Activated CD8-positive, alpha-beta memory T cell treated with anti-CD3 and anti-CD28 coated beads, Interleukin-2, amount 50 U/mL, for 1 hour (primary cell): Measurements from ENCODE around the gene FNDC3A.
A peak's percentile ranks its signal among the peaks of the same experiment; 100 is the strongest.
"Not testable (repeated sequence)": the region's sequence is repeated elsewhere in the genome, so short reads cannot be mapped to it uniquely, and the experiment has no call there.

Experiments used
- DNase-seq: peaks from one replicate; pipeline ENCODE4 v3.0.0-alpha.2; 2020; ENCODE audit errors: extremely low read depth

The FNDC3A gene

GRCh38 chr13:49082653-49083536 lies 107.2 kb downstream of the FNDC3A start:
- no peak for DNase-seq

GRCh38 chr13:49084961-49085360 lies 109.2 kb downstream of the FNDC3A start:
- no peak for DNase-seq

- no peak for DNase-seq
Measured at GRCh38 chr13:49086722-49087121, 111.0 kb downstream of the FNDC3A start.

DNA sequence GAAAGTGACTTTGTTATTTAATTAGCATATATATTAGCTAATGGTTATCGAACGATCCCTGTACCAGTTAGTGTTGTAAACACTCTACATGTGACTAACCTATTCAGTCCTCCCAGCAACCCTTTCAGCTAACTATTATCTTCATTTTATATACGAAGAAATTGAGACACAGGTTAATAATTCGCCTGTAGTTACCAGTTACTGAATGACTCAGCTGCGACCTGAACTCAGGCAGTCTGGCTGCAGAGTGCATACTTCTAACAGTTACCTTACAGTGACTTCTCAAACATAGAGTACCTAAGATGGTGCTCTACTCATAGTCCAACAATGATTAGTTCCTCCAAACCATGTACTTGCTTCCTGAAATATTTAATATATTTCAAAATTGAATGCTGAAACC lies 117.7 kb downstream of the FNDC3A start:
- no peak for DNase-seq

- no peak for DNase-seq
Measured at GRCh38 chr13:49097374-49097773, 121.7 kb downstream of the FNDC3A start.

DNA sequence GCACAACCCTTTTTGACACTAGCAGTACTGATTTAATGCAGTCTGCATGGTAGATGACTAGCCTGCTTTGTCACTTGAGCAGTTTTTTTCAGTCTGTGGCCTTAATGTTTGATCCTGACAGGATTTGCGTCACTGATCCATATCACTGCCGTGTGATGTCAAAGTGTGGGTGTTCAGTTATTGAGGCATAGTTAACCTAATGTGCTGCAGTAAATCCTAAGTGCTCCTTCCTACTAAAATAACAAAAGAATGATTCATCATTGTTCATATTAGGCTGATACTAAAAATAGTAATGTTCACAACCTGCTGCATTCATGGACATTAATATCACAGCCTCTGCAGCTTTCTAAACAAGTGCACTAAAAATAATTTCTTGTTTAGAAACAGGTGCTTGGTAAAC lies 122.5 kb downstream of the FNDC3A start:
- DNase-seq: no peak

DNA sequence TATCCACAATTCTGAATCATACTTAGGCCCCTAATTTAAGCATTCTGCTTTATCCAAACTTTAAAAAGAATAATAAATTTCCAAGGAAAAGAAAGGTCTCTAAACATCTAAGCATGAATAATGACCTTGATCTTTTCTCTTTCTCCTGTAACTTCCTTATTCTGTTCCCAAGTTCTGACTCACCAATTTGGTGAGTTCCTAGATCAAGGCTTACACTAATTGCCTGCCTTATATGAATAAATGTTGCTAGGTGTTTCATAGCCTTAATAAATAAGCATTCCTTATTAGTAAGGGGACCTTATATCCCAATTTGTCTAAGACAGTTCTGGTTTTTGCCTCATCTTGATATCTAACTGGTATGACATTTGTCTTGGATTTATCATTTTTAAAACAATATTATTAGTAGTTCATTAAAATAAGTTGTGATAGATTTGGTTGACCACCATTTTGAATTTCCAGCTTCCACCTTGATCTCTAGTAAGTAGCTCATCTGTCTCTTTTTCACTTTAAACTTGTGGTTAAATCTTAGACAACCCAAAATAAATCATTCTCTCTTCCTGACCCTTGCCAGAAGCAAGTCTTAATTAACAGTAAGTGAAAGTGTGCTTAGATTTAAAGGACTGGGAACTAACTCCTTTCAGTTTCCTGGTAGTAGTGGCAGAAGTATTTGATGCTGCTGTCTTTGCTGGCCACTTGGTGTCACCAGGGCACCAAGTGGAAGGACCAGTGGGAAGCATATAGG lies 123.2 kb downstream of the FNDC3A start:
- DNase-seq: no peak

DNA sequence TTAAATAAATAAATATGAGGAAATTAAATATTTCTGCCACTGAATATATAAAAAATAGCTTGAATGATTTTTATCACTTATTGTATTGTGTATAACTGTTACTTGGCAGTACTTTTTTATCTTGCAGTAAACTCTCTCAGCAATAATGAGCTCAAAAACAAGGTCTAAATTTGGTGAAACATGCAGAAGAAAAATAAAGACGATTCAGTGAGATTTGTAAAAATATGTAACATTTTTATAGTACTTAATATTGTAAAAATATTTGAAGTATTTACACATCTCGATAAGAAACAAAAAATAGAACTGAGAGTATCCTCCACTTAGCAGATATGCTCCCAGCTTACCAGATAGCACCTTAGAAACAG lies 123.8 kb downstream of the FNDC3A start:
- no peak for DNase-seq

DNA sequence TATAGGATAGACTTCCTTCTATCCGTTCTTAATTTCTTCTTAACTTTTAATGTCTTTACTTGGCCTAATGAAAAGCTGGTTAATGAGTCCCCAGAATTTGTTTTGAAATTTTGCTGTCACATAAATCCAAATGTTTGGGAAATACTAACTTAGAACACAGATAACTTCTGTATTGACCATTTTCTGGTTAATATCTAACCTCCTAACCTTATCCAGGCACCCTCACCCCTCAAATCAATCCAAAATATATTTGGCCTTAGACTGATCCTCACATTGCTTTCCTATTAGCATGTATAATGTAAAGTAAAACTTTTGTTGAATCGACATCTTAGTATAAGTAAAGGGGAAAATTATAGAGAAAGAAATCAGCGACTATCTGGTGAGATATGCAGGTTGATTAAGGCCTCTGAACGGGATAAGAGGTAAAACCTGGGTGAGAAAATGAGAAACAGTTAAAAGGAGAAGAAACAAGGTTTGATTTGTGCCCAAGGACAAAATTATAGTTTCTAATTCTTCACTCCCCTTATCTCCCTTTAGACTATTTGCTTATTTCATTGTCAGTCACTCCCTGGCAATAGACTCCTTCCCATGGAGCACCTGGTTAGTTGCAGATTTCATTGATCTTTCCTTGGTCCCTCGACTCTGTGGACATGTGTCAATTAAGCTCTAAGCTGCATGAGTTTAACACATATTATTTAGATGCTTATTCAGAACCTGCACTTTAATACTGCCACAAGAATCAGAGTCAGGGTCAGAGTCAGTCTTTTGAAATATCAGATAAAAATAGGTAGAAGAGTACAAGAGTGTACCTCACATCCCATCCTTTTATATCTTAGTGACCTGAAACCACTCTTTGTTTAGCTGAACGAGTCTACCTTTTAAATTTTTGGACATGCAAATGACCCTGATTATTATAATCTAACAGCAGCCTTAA lies 125.2 kb downstream of the FNDC3A start:
- no peak for DNase-seq

- DNase-seq: no peak
Measured at GRCh38 chr13:49108196-49108595, 132.5 kb downstream of the FNDC3A start.

GRCh38 chr13:49110122-49110912 lies 134.6 kb downstream of the FNDC3A start:
- peak; percentile 18 for DNase-seq

DNA sequence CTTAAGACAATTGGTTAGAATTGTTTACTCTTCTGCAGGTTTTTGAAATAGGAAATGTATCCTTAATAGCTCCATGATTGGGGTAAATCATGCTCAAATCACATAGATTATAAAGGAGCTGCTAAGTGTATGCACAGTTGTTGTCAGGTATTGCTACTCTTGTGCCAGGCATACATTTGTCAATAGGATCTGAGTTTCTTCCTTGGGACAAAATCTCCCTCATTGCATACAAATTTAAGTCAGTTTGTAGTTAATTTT lies 135.1 kb downstream of the FNDC3A start:
- no peak for DNase-seq

- no peak for DNase-seq
Measured at GRCh38 chr13:49112782-49113525, 137.2 kb downstream of the FNDC3A start.

GRCh38 chr13:49113526-49114286 lies 138.0 kb downstream of the FNDC3A start:
- DNase-seq: no peak

GRCh38 chr13:49116873-49117272 lies 141.2 kb downstream of the FNDC3A start:
- no peak for DNase-seq

- not testable (repeated sequence) for DNase-seq
Measured at GRCh38 chr13:49118455-49118854, 142.7 kb downstream of the FNDC3A start.

- no peak for DNase-seq
Measured at GRCh38 chr13:49124693-49125304, 149.1 kb downstream of the FNDC3A start.

GRCh38 chr13:49125964-49126524 lies 150.3 kb downstream of the FNDC3A start:
- no peak for DNase-seq

DNA sequence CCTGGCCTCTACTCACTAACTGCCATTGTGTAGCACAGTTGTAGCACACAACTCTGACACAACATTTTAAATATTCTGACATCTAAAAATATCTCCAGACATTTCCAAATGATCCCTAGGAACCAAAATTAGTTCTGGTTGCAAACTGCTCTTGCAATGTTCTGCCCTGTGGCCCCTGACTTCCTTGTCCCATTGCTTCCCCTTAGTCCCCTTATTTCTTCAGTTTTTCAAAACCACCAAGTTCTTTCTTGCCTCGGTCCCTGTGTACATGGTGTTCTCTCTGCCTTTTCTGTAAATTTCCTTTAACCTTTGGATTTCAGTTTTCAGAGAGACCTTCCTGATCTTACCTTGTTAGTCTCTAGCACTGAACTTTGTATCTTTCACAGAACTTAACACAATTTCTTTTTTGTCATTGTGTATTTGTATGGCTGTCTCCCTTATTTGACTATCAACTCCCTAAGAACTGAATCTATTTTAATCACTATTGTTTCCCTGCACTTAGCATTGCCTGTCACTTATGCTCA lies 156.8 kb downstream of the FNDC3A start:
- DNase-seq: no peak
